ENCODE results near the gene HAPSTR1. TPM values are rescaled to one million over a fixed set of nuclear protein-coding genes. Genes with fewer than 3 reads are reported as not detected.

HAPSTR1 gene, protein sequence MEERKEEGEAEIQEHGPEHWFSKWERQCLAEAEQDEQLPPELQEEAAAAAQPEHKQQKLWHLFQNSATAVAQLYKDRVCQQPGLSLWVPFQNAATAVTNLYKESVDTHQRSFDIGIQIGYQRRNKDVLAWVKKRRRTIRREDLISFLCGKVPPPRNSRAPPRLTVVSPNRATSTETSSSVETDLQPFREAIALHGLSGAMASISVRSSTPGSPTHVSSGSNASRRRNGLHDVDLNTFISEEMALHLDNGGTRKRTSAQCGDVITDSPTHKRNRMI
- 13.3 TPM for polyA plus RNA-seq (2012; ENCODE audit: insufficient read length, low read depth)

DNA sequence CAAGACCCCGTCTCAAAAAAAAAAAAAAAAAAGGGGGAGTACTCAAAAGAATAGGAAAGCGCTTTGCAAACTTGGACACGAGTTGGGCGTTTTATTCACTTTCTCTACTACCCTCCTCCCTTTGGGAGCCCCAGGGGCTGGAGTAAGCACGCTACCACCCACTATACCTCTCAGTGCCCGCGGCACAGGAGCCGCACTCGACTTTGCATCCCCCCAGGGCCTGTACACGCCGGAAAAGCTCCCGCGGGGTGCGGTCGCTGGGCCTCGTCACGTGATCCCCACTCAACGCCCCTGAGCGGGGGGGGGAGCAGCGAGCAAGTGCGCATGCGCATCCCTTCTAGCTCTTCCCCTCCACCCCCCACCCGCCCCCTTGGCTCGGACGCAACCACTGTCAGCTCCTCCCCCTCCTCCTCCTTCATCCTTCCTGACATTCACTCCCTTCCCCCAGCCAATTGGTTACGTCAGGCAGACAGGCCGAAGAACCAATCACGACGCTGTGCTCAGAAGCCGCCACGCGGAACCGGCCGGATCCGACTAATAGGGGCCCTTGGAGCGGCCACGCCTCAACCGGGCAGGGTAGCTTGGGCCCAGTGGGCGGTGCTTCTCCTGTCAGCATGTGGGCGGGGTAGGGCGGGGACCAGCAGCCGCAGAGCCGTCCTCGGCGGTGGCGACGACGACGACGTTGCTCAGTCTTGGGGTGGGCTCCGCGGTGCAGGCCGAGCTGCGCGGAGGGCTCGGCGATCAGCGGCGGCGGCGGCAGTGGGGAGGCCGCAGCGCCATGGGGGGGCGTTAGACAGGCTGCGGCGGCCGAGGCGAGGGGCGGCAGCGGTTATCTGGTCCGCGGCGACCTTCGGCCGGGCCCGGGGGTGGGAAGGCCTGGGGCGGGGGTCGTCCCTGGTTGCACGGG is at the start of gene HAPSTR1:
Gene HAPSTR1 (plus strand): TSS at position 685 of the 907 bp plus-strand sequence. CDS start 401 bp downstream, outside the sequence.
- TF ChIP-seq FOXP2 (optimal IDR thresholded peaks at IDR 0.05; ENCODE audit: borderline replicate concordance, extremely low read depth, extremely low read length, insufficient read depth) (peak; percentile 84), POLR2AphosphoS5 (IDR thresholded peaks at IDR 0.05; ENCODE audit: low read depth, low read length) (peak; percentile 90), TAF1 (IDR thresholded peaks at IDR 0.05; ENCODE audit: borderline replicate concordance, insufficient read depth, low read length) (peak; percentile 91; the same call in 1 of the 2 replicates), SIN3A (IDR thresholded peaks at IDR 0.05; ENCODE audit: borderline replicate concordance, insufficient read depth, low read length) (peak; percentile 35; the same call in 1 of the 2 replicates)
- TF ChIP-seq, protein P1, sequence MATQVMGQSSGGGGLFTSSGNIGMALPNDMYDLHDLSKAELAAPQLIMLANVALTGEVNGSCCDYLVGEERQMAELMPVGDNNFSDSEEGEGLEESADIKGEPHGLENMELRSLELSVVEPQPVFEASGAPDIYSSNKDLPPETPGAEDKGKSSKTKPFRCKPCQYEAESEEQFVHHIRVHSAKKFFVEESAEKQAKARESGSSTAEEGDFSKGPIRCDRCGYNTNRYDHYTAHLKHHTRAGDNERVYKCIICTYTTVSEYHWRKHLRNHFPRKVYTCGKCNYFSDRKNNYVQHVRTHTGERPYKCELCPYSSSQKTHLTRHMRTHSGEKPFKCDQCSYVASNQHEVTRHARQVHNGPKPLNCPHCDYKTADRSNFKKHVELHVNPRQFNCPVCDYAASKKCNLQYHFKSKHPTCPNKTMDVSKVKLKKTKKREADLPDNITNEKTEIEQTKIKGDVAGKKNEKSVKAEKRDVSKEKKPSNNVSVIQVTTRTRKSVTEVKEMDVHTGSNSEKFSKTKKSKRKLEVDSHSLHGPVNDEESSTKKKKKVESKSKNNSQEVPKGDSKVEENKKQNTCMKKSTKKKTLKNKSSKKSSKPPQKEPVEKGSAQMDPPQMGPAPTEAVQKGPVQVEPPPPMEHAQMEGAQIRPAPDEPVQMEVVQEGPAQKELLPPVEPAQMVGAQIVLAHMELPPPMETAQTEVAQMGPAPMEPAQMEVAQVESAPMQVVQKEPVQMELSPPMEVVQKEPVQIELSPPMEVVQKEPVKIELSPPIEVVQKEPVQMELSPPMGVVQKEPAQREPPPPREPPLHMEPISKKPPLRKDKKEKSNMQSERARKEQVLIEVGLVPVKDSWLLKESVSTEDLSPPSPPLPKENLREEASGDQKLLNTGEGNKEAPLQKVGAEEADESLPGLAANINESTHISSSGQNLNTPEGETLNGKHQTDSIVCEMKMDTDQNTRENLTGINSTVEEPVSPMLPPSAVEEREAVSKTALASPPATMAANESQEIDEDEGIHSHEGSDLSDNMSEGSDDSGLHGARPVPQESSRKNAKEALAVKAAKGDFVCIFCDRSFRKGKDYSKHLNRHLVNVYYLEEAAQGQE (IDR thresholded peaks at IDR 0.05; ENCODE audit: insufficient read depth in 1 of 2, low read depth in 2 of 2, low read length in 2 of 2): peak in 1 of 2 experiments; percentile 41; a peak in 1 of 4 replicates

DNA sequence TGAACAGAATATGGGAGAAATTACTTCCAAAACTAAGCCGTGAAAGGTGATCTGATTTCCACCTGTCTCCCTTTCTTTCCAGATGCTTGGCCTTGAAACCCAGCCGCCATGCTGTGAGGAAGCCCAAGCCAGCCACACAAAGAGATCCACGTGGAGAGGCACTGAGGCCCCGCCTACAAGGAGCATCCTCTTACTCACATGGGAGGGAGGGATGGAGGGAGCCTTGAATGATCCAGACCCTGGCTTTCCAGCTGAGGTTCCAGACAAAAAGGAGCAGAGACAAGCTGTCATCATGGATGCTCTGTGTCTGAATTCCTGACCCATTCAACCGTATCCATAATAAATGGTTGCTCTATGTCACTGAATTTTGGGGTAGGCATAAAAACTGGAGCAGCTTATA is 48.9 kb upstream of the HAPSTR1 start:
- TF ChIP-seq SIN3A (IDR thresholded peaks at IDR 0.05; ENCODE audit: borderline replicate concordance, insufficient read depth, low read length) (no peak), POLR2AphosphoS5 (IDR thresholded peaks at IDR 0.05; ENCODE audit: low read depth, low read length) (no peak), FOXP2 (optimal IDR thresholded peaks at IDR 0.05; ENCODE audit: borderline replicate concordance, extremely low read depth, extremely low read length, insufficient read depth) (no peak), TAF1 (IDR thresholded peaks at IDR 0.05; ENCODE audit: borderline replicate concordance, insufficient read depth, low read length) (no peak)
- TF ChIP-seq, protein P1 (IDR thresholded peaks at IDR 0.05; ENCODE audit: insufficient read depth in 1 of 2, low read depth in 2 of 2, low read length in 2 of 2): no peak

DNA sequence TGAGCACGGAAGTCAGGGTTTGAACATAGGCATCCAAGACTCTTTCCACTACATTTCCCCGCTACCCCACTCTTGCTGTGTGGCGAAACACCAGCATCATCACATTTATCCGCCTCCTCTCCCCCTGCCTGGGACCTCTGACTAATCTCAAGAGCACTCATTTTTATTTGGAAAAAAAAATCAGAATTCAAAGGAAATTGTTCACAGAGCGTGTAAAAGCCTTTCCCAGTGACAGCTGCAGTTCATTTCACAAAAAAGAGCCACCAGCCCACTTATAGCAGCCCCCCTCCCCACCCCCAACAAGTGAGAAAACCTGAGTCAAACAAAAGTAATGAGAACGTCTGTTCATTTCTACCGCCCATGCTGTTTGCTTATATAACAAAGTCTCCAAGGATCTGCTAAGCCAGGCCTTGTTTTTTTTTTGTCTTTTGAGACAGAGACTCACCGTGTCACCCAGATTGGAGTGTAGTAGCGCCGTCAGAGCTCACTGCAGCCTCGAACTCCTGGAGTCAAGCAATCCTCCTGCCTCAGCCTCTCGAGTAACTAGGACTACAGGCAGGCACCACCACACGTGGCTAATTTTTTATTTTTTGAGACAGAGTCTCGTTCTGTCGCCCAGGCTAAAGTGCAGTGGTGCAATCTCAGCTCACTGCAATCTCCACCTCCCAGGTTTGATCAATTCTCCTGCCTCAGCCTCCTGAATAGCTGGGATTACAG is 48.3 kb upstream of the HAPSTR1 start:
- TF ChIP-seq SIN3A (IDR thresholded peaks at IDR 0.05; ENCODE audit: borderline replicate concordance, insufficient read depth, low read length): no peak
- no peak for TF ChIP-seq TAF1 (IDR thresholded peaks at IDR 0.05; ENCODE audit: borderline replicate concordance, insufficient read depth, low read length)
- no peak for TF ChIP-seq POLR2AphosphoS5 (IDR thresholded peaks at IDR 0.05; ENCODE audit: low read depth, low read length)
- no peak for TF ChIP-seq FOXP2 (optimal IDR thresholded peaks at IDR 0.05; ENCODE audit: borderline replicate concordance, extremely low read depth, extremely low read length, insufficient read depth)
- TF ChIP-seq, protein P1 (IDR thresholded peaks at IDR 0.05; ENCODE audit: insufficient read depth in 1 of 2, low read depth in 2 of 2, low read length in 2 of 2): no peak

DNA sequence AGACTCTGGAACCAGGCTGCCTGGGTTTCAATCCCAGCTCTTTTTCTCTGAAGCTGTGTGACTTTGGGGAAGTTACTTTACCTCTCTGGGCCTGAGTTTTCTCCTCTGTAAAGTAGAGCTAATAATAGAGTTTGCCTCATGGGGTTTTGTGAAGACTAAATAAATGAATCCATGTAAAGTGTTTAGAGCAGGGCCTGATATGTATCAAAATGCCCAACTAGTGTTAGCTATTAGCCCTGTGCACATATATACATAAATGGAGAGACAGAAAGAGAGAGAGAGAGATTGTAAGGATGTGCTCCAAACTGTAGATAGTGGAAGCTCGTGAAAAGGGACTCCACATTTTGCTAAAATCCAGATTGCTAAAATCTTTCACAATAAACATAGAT is 44.8 kb upstream of the HAPSTR1 start:
- no peak for TF ChIP-seq FOXP2 (optimal IDR thresholded peaks at IDR 0.05; ENCODE audit: borderline replicate concordance, extremely low read depth, extremely low read length, insufficient read depth)
- TF ChIP-seq, protein P1 (IDR thresholded peaks at IDR 0.05; ENCODE audit: insufficient read depth in 1 of 2, low read depth in 2 of 2, low read length in 2 of 2): no peak
- TF ChIP-seq POLR2AphosphoS5 (IDR thresholded peaks at IDR 0.05; ENCODE audit: low read depth, low read length): no peak
- no peak for TF ChIP-seq SIN3A (IDR thresholded peaks at IDR 0.05; ENCODE audit: borderline replicate concordance, insufficient read depth, low read length)
- no peak for TF ChIP-seq TAF1 (IDR thresholded peaks at IDR 0.05; ENCODE audit: borderline replicate concordance, insufficient read depth, low read length)
